Fibroblast of the aortic adventitia (primary cell): Measurements from ENCODE around the gene IBA57. TPM values are rescaled to one million over a fixed set of nuclear protein-coding genes. Genes with fewer than 3 reads are reported as not detected.

Experiments
- DNase-seq: peaks from one replicate; pipeline ENCODE4 v3.0.0-alpha.2; 2010; ENCODE audit warnings: low read depth
- H3K4me3 ChIP-seq: 2 replicates; pipeline ENCODE4 v1.5.1; 2011; ENCODE audit warnings: low read depth, mild to moderate bottlenecking, control low read depth, low read length, moderate library complexity
- total RNA-seq: library from RNA; depleted of rRNA; stranded (reverse); fragments of >200 nt; gene quantifications from 2 replicates; pipeline ENCODE4 v1.2.3, GENCODE V29; 2012; ENCODE audit warnings: low replicate concordance
- TF ChIP-seq, protein P1 (sequence below): IDR thresholded peaks from 2 replicates; pipeline ENCODE4 v1.5.1; 2011; ENCODE audit warnings: mild to moderate bottlenecking, low read length, control low read depth, inconsistent platforms; ENCODE audit not compliant: insufficient read depth

The IBA57 gene
- total RNA-seq, 1 donor: 6.1 TPM

DNA sequence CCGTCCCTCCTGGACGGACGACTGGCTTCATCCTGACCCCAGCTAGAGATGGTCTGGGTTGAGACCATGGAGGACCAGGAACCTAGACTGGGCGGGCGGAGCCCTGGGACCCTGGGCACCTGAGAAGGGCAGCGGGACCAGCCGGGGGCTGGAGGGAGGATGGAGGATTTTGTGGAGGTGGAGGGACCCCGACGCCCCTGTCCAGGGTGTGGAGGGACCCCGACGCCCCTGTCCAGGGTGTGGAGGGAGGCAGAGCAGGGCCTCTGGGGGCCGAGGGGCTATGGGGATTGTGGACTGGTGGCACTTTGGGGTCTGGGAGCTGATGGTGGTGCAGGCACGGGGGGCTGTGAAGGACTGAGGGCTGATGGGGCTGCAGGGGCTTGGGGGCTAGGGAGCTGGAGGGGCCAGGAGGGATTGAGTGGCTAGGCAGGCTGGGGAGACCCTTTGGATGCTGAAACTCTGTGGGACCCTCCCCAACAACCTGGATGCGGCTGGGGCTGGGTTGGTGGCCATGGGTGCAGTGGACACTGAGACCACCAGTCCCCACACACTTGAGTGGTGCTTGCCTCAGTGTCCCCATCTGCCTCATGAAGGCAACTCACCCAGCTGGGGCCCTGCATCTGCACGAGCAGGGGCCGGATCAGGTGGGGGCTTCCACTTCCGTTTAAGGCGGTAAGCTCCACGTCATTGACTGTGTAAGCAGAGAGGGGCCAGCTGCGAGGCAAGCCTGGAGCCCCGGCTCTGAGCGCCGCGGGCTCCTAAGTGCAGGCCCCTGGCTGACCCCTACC, 8.5 kb upstream of the IBA57 start:
- H3K4me3 ChIP-seq: no peak overlapping the region
- no peak for DNase-seq
- TF ChIP-seq, protein P1, sequence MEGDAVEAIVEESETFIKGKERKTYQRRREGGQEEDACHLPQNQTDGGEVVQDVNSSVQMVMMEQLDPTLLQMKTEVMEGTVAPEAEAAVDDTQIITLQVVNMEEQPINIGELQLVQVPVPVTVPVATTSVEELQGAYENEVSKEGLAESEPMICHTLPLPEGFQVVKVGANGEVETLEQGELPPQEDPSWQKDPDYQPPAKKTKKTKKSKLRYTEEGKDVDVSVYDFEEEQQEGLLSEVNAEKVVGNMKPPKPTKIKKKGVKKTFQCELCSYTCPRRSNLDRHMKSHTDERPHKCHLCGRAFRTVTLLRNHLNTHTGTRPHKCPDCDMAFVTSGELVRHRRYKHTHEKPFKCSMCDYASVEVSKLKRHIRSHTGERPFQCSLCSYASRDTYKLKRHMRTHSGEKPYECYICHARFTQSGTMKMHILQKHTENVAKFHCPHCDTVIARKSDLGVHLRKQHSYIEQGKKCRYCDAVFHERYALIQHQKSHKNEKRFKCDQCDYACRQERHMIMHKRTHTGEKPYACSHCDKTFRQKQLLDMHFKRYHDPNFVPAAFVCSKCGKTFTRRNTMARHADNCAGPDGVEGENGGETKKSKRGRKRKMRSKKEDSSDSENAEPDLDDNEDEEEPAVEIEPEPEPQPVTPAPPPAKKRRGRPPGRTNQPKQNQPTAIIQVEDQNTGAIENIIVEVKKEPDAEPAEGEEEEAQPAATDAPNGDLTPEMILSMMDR: no peak

- TF ChIP-seq, protein P1: no peak
- DNase-seq: no peak
- no peak overlapping the region for H3K4me3 ChIP-seq
These were observed 7.9 kb upstream of the IBA57 start for GRCh38 chr1:228157729-228158126.

- DNase-seq: no peak
- TF ChIP-seq, protein P1: no peak
- H3K4me3 ChIP-seq: no peak overlapping the region
These were observed 7.2 kb upstream of the IBA57 start for GRCh38 chr1:228158151-228159007.

GRCh38 chr1:228159008-228159665, 6.5 kb upstream of the IBA57 start:
- TF ChIP-seq, protein P1: no peak
- DNase-seq: no peak

DNA sequence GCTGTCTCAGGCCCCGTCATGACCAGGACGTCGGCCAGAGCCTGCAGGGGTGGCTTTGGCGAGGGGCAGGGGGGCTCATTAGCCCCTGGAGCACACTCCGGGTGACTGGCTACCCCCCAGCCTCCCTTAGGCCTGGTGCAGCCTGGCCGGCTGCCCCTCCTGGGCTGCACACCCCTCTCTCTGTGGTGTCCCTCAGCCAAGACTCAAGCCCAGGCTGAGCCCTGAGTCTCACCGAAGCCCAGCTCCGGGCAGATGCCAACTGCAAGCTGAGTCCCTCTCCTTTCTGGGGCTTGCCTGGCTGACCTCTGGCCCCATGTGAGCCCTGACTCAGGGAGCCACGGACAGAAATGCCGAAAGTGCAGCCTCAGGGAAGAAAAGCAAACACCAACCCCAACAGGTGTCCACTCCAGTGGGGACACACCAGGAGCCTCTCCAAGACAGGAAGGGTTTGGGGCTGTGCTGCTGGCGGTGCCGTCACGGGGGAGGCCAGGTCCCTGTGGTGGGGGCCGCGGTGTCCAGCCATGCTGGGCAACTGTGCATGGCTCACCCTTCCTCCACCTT, 5.3 kb upstream of the IBA57 start:
- H3K4me3 ChIP-seq: no peak overlapping the region
- no peak for DNase-seq
- TF ChIP-seq, protein P1: no peak

More at GRCh38 chr1:228159008-228159665, 6.5 kb upstream of the IBA57 start:
- no peak overlapping the region for H3K4me3 ChIP-seq

DNA sequence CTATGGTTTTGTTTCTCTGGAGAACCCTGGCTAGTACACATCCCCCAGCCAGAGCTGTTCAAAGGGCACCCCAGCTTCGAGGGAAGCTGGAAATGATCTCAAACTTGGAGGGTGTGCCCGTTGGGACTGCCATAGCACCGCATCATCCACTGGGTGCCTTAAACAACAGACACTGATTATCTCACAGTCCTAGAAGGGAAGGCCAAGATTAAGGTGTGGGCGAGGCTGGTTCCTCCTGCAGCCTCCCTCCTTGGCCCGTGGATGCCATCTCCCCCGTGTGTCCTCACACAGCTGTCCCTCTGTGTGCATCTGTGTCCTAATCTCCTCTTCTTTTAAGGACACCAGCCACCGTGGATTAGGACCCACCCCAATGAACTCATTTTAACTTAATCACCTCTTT, 4.2 kb upstream of the IBA57 start:
- peak; percentile 16 for DNase-seq
- no peak overlapping the region for H3K4me3 ChIP-seq
- TF ChIP-seq, protein P1: no peak
